ENCODE data around the gene SAP25. TPM values are rescaled to one million over a fixed set of nuclear protein-coding genes. Genes with fewer than 3 reads are reported as not detected.

Gene SAP25
- total RNA-seq, 1 experiment from 2014 or later: 3.0 TPM

GRCh38 chr7:100539436-100540006 is 34.2 kb downstream of the SAP25 start:
- CTCF ChIA-PET: interaction anchor here (0.5 to 0.6 kb wide), 2 partner anchors 62 to 152 kb away, joined by 3 read pairs; no protein-coding TSS in a partner anchor

DNA sequence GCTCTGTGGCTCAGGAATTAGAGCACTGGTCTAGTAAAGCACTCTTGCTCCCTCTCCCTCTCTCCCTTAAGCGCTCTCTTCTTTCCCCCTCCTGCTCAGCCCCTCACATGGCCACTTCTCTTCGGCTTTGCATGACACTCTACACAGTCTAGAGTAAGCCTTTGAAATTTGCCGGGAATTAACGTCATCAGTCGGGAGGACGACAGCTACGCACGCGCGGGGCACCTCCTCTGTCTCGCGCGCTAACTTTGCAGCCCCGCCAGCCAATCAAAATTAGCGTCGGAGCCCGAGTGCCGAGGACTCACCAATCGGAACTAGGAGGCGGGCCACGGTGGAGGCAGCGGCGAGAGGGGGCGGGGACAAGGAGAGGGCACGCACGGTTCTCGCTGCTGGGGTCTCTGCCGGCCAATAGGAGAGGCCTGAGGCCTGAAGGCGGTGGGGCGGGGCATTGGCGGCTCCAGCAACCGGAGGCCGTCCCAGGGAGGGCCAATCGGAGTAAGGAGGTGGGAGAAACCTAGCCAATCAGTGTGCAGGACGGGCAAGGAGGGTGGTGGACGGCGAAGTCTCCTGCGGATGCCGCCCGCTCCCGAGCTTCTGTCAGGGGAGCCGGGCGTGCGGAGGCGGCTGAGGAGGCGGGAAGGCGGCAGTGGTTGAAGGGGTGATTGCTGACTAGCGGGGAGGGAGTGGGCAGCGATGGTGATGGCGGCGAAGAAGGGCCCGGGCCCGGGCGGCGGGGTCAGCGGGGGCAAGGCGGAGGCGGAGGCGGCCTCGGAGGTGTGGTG is 34.9 kb downstream of the SAP25 start, which contains the start of gene AGFG2:
AGFG2 (plus strand) TSS at position 550 of the 782 bp plus-strand sequence; CDS start at position 694, 144 bp downstream.
- ATAC-seq: peak; percentile 99
- DNase-seq (ENCODE audit: low read depth, low spot score): peak; percentile 99
- no peaks in the 10 kb centered on the region for H3K36me3 ChIP-seq (ENCODE audit: control insufficient read depth, insufficient read depth, low read length)
- H3K27me3 ChIP-seq (ENCODE audit: control insufficient read depth, insufficient read depth, low read length): no peaks in the 10 kb centered on the region
- H3K4me3 ChIP-seq (ENCODE audit: low read depth in 2 of 2, low read length in 2 of 2): peak within 1 kb of the TSS; percentile 70 to 71
- TF ChIP-seq SIN3A (IDR thresholded peaks at IDR 0.05; ENCODE audit: borderline replicate concordance, insufficient read depth, low read depth, low read length) (peak; percentile 100), TCF7L2 (IDR thresholded peaks at IDR 0.05; ENCODE audit: low read depth, low read length) (peak; percentile 98)
- TF ChIP-seq, protein P1, sequence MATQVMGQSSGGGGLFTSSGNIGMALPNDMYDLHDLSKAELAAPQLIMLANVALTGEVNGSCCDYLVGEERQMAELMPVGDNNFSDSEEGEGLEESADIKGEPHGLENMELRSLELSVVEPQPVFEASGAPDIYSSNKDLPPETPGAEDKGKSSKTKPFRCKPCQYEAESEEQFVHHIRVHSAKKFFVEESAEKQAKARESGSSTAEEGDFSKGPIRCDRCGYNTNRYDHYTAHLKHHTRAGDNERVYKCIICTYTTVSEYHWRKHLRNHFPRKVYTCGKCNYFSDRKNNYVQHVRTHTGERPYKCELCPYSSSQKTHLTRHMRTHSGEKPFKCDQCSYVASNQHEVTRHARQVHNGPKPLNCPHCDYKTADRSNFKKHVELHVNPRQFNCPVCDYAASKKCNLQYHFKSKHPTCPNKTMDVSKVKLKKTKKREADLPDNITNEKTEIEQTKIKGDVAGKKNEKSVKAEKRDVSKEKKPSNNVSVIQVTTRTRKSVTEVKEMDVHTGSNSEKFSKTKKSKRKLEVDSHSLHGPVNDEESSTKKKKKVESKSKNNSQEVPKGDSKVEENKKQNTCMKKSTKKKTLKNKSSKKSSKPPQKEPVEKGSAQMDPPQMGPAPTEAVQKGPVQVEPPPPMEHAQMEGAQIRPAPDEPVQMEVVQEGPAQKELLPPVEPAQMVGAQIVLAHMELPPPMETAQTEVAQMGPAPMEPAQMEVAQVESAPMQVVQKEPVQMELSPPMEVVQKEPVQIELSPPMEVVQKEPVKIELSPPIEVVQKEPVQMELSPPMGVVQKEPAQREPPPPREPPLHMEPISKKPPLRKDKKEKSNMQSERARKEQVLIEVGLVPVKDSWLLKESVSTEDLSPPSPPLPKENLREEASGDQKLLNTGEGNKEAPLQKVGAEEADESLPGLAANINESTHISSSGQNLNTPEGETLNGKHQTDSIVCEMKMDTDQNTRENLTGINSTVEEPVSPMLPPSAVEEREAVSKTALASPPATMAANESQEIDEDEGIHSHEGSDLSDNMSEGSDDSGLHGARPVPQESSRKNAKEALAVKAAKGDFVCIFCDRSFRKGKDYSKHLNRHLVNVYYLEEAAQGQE (IDR thresholded peaks at IDR 0.05; ENCODE audit: insufficient read depth in 1 of 2, low read depth in 2 of 2, low read length in 1 of 2): no peak
- intact Hi-C loops (cut with micrococcal nuclease; ENCODE audit: unreplicated experiment) (no loop called here), in situ Hi-C loops (cut with HindIII; ENCODE audit: low pct_unique_long_range_greater_than_20kb, low sequenced_read_pairs) (no loop called here)
- peaks cover 20% of the 10 kb centered on the region for H3K4me1 ChIP-seq (ENCODE audit: control insufficient read depth, insufficient read depth, low read length)
- CTCF ChIA-PET: interaction anchor here (0.5 to 1.6 kb wide), 2 partner anchors 21 to 153 kb away, joined by 3 to 5 read pairs; no protein-coding TSS in a partner anchor
- BruUV-seq (replicated peaks): no TSS peak
- peak within 1 kb of the TSS; percentile 72 for H3K27ac ChIP-seq (ENCODE audit: low read length)
- no peaks in the 10 kb centered on the region for H3K9me3 ChIP-seq (ENCODE audit: control insufficient read depth, insufficient read depth, low read depth, low read length)
- POLR2A ChIA-PET: interaction anchor here (0.5 to 0.7 kb wide), 3 partner anchors 18 to 89 kb away, joined by 3 to 10 read pairs (median 3); no protein-coding TSS in a partner anchor

More at GRCh38 chr7:100539436-100540006, 34.2 kb downstream of the SAP25 start:
- Histone ChIP-seq H3K4me1 (ENCODE audit: control insufficient read depth, insufficient read depth, low read length) (peaks cover 26% of the 10 kb centered on the region), H3K4me3 (ENCODE audit: low read depth in 2 of 2, low read length in 2 of 2) (peak overlapping the region; percentile 70 to 71), H3K36me3 (ENCODE audit: control insufficient read depth, insufficient read depth, low read length) (no peaks in the 10 kb centered on the region), H3K27me3 (ENCODE audit: control insufficient read depth, insufficient read depth, low read length) (no peaks in the 10 kb centered on the region), H3K9me3 (ENCODE audit: control insufficient read depth, insufficient read depth, low read depth, low read length) (no peaks in the 10 kb centered on the region), H3K27ac (ENCODE audit: low read length) (peak overlapping the region; percentile 37)
- in situ Hi-C loops (cut with HindIII; ENCODE audit: low pct_unique_long_range_greater_than_20kb, low sequenced_read_pairs): no loop called here
- ATAC-seq: no peak
- POLR2A ChIA-PET: interaction anchor here (0.6 to 0.7 kb wide), 4 partner anchors 46 to 254 kb away, joined by 3 to 14 read pairs (median 9); no protein-coding TSS in a partner anchor
- no TSS peak for BruUV-seq (replicated peaks)
- TF ChIP-seq, protein P1 (IDR thresholded peaks at IDR 0.05; ENCODE audit: insufficient read depth in 1 of 2, low read depth in 2 of 2, low read length in 1 of 2): no peak
- TF ChIP-seq, protein P2, sequence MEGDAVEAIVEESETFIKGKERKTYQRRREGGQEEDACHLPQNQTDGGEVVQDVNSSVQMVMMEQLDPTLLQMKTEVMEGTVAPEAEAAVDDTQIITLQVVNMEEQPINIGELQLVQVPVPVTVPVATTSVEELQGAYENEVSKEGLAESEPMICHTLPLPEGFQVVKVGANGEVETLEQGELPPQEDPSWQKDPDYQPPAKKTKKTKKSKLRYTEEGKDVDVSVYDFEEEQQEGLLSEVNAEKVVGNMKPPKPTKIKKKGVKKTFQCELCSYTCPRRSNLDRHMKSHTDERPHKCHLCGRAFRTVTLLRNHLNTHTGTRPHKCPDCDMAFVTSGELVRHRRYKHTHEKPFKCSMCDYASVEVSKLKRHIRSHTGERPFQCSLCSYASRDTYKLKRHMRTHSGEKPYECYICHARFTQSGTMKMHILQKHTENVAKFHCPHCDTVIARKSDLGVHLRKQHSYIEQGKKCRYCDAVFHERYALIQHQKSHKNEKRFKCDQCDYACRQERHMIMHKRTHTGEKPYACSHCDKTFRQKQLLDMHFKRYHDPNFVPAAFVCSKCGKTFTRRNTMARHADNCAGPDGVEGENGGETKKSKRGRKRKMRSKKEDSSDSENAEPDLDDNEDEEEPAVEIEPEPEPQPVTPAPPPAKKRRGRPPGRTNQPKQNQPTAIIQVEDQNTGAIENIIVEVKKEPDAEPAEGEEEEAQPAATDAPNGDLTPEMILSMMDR (IDR thresholded peaks at IDR 0.05): no peak
- TF ChIP-seq TCF7L2 (IDR thresholded peaks at IDR 0.05; ENCODE audit: low read depth, low read length) (no peak), POLR2AphosphoS5 (IDR thresholded peaks at IDR 0.05; ENCODE audit: low read depth, low read length) (no peak), SIN3A (IDR thresholded peaks at IDR 0.05; ENCODE audit: borderline replicate concordance, insufficient read depth, low read depth, low read length) (0 out of 2 replicates have a peak, but pooled peaks have one; percentile 38)
- intact Hi-C loops (cut with micrococcal nuclease; ENCODE audit: unreplicated experiment): no loop called here
- DNase-seq (ENCODE audit: low read depth, low spot score): no peak

All from Panc1 (cell line).